GM04503 (cell line): ENCODE data around the gene ARID5B.

ENCODE experiments used
- DNase-seq: peaks from one replicate; pipeline ENCODE4 v3.0.0-alpha.2; 2012; ENCODE audit warnings: low read depth

ARID5B gene

DNA sequence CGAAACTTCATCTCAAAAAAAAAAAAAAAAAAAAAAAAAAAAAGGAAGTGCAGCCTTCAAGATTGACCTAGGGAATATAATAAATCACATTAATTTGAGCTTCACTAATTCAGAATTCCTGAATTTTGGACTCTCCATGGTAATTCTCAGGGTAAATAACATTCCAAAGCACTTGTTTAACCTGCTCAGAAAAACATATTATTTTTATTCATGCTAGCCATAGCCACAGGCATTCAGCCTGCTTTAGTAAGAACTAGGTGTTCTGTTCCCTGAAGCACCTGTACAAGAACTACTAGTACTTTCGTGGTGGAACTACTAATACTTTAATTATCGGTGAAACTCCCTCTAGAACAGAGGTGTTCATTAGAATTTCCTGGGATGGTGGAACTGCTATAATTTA is 197.8 kb downstream of the ARID5B start:
- no peak for DNase-seq

DNA sequence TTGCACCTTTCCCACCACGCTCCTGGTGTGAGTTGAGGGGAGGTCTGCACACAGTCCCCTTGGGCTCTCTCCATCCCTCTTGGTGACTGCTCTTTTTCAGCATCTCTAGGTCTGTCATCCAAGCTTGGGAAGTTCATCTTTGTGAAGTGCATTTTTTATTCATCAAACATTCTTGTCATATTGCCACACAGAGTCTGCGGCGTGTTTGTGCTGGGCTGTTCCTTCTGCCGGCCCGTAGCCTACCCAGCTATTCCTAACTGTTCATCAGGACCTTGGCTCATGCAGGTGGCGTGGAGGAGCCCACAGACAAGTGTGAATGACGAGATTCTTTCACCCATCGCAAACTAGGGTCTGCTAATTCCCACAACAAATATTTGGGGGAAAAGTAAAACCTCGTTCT is 202.4 kb downstream of the ARID5B start:
- DNase-seq, result no peak

DNA sequence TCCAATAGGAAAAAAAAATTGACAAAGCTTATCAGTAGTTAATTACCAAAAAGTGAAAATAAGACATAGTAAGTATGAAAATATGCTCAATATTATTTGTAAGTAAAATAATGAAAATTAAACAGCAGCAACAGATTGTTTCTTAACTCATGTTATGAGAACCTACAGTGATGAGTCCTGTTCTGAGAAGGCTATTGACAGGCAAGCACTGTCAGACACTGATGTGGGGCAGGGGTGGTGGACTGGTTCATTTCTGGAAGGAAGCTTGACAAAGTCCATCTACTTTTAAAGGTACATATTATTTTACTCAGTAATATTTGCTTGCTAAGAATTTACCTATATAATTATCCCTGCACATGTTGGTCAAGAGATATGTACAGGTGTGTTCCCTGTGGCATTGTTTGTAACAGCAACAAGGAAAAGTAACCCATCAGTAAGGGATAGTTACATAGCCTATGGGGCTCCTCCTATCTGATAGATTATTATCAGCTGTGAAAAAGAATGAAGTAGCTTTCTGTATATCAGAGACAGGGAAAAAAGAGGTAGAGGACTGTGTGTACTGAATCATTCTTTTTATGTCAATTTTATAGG is 205.5 kb downstream of the ARID5B start:
- DNase-seq, result no peak

DNA sequence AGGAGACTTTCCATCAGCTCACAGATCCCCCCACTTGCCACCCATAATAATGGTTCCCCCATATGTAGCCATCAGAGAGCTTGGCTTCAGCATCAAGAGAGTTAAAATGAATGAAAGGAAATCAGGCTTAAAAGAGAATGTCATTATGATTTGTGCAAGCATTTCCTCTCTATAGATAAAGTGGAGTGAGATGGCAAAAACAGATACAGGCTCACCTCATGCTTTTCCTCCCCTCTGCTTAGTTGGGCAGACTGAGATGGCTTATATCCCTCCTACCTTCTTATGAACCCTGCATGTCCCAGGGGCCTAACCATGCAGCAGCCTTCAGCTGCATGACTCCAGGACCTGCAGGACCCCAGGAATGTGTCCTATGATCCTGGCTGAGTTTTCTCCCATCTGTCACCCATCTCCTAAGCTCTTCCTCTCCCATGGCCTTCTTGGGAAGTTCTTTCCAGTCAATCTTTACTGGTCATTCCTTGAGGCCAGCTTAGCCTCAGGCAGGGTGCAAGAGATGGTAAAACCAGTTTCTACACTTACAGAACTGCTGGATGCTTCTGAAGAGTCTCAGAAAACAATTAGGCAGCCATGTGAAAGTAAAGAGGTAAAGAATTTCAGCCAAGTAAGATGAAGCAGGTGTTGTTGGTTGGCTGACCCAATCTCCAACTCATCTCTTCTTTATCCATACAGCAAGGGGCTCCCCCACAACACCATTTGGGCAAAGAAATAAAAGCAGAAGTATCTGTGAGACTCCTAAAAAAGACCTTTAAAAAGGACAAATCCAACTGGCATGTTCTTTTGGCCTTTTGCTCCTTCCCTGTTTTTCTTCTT is 207.5 kb downstream of the ARID5B start:
- DNase-seq, result no peak

DNA sequence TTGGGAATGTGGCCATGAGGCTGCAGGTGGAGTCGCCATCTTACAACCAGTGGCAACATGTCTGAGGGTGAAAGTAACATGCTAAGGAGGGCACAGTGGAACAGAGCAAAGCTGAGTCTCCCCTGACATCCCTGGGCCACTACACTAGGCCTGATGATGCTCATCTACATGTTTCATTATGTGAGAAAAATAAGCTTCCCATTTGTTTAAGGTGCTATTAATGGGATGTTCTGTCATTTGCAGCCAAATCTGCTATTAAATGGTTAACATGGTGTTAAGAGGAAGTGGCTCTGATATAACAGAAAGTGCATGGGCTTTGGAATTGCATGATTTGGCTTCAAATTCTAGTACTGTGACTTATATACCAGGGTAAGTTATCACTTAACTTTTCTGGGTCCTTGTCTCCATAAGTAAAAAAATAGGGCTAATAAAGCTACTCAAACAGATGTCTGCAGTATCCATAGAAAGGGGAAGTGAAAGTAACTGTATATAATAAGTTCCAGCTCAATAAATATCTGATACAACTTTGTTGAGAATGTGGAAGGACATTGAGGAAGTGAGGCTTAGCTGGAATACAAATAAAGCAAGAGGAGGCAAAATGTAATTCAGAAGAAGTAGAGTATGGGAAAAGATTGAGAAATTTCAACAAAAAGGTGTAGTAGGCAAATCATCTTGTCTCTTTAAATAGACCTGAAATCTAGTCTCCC is 208.2 kb downstream of the ARID5B start:
- DNase-seq, result no peak

DNA sequence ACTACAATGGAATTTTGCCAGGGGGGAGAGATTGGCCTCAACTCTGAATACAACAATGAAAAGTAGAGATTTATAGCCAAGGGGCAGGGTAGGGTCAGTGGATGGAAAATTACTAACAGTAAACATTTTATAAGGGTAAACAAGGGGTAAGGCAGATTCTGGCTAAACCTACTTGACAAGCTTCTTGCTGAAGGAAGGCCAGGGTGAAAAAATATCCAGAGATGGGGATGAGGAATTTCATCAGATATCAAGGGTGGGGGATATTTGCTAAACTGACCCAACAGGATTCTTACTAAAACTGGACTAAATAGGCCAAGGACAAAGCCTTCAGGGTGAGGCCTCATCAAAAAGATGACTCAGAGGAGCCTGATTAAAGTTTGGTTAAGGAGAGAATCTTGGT is 210.8 kb downstream of the ARID5B start:
- DNase-seq, result no peak

DNA sequence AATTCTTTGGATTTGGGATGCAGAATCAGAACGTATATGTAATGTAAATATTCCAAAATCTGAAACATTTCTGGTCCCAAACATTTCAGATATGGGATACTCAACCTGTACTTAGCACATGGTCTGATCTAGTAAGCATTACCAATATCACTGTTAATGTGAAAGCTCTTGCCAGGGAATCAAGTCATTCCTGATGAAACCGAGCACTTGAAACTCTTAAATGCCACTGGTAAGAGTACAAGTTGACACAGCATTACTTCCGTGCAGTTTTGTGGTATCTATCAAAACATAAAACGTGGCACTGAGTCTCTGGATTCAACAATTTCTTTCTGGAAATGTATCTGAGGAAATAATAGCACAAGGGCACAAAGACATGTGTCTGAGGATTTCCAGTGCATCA is 211.5 kb downstream of the ARID5B start:
- no peak for DNase-seq

DNA sequence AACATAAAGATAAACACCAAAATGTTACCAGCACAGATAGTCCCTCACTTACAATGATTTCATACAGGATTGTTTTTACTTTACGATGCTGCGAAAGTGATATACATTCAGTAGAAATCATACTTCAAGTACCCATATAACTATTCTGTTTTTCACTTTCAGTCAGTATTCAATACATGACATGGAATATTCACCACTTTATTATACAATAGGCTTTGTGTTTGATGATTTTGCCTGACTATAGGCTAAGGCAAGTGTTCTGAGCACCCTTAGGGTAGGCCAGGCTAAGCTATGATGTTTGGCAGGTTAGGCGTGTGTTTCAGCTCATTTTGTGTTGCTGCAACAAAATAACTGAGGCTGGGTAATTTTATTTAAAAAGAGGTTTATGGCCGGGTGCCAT is 212.2 kb downstream of the ARID5B start:
- DNase-seq, result no peak

DNA sequence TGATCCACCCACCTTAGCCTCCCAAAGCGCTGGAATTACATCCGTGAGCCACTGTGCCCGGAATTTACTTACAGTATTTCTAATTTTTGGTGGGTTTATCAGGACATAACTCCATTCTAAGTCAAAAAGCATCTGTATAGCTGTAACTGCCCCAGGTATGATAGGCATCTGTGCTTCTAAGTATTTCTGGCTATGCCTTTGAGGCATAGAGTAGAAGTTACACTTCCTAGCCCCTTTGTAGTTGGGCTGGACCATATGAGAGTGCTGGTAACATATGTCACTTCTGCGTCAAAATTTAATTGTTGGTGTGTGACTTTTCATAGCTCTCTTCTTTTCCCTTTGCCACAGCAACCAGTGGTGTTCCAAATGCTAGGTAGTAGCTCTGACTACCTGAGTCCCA is 213.8 kb downstream of the ARID5B start:
- DNase-seq, result no peak

DNA sequence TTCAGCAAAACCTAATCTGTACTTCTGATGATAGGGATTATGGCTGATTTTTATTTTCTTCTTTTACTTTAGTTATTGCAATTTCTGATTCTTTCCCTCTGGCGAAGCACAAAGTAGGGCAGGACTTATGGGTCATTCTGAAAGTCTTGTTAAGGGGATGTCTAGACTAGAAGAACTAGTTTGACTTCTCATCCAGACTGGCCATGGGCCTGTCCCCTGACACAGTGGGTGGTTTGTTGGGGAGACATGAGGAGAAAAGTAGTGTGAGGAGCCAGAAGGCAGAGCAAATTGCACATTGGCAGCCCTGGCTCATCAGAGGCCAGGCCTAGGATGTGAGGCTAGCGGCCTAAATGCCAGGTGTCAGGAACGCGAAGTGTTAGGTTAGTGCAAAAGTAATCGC is 214.3 kb downstream of the ARID5B start:
- no peak for DNase-seq

DNA sequence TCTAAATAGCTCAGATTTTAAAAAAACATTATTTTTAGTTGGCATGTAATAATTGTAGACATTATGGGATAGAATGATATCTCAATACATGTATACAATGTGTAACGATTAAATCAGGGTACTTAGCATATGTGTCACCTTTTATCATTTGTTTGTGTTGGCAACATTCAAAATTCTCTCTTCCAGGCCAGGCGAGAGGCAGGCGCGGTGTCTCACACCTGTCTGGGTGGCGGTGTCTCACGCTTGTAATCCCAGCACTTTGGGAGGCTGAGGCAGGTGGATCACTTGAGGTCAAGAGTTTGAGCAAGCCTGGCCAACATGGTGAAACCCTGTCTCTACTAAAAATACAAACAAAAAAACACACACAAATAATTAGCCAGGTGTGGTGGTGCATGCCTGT is 215.4 kb downstream of the ARID5B start:
- no peak for DNase-seq

DNA sequence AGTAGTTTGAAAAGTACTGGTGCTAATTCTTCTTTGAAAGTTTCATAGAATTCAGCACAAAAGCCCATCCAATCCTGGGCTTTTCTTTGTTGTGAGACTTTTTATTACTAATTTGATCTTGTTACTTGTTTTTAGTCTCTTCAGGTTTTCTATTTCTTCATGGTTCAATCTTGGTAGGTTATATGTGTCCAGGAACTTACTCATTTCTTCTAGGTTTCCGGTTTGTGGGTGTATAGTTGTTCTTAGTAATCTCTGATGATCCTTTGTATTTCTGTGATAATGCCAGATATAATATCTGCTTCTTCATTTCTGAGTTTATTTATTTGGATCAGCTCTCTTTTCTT is 219.7 kb downstream of the ARID5B start:
- no peak for DNase-seq

DNA sequence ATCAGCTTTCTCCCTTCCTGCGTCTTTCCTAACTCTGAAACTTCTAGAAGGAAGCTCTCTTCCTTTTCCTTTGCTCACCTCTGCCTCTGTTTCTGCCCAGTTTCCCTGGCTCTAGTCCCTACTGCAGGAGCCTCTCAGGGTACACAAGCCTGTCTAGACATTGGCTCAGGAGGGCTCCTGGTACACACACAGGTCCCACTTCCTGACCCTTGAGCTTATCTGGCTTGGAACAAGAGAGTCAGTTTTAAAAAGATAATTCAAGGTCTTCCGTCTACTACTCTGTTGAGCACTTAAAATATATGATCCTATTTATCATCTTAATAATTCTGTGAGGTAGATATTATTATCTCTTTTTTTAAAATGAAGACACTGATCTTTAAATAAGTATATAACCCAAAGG is 226.5 kb downstream of the ARID5B start:
- no peak for DNase-seq

DNA sequence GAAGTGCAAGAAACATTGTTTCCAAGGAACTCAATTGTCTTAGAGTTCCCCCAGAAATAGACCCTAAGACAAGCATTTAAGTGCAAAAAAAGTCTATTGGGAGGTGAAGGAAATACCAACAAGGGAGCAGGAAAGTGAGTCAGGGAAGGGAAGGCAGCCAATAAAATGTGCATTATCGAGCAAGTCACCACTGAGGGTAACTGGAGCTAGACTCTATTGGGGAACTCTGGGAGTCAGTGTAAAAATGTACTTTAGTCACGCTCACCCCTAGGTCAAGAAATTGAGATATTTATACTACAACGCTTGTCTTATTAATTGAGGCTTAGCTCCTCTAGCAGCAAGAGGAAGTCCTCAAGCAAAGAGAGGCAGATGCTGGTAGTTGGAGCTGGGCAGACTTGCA is 229.4 kb downstream of the ARID5B start:
- peak; percentile 77 for DNase-seq

DNA sequence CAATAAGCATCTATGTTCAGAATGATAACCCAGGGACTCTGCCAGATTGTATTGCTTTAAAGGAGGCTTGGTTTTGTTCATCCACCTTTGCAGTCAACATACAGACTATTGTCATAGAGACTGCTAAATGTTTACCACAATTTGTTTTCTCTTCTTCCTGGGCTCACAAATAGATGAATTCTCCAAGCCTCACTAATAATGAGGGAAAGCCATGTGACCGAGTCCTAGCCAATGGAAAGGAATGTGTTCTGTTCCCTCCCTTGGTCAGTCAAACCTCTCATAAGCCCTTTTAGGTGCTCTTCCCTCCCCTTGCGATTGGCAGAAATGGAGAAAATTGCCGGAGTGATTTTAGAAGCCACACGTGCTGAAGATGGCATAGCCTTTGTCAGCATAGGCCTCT is 230.2 kb downstream of the ARID5B start:
- DNase-seq, result no peak

DNA sequence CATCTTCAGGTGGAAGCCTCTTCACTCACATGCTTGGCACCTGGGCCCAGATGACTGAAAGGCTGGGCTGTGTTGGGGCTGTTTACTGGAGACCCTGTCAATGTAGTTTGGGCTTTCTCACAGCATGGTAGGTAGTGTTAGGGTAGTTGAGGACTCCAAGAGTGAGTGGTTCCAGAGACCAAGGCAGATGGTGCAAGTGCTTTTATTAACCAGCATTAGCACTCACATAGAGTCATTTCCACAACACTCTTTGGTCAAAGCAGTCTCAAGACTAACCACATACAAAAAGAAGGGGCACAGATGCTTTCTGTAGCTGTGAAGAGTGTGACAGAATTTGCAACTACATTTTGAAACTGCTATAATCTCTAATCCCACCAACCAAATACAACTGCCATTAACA is 232.1 kb downstream of the ARID5B start:
- no peak for DNase-seq

DNA sequence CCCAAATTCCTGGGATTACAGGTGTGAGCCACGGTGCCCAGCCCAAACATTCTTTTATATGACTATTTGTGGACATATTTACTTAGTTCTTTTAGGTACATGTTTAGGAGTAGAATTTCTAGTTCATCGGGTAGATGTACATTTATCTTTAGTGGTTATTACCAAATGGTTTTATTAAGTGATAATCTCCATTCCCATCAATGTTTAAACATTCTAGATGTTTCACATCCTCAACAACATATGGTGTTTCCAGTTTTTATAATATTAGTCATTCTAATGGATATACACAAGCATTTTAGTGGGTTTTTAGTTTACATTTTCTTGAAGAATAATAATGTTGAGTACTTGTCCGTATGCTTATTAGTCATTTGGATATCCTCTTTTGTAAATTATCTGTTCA is 235.4 kb downstream of the ARID5B start:
- no peak for DNase-seq
